ENCODE data around the gene CDK4.

The CDK4 gene

DNA sequence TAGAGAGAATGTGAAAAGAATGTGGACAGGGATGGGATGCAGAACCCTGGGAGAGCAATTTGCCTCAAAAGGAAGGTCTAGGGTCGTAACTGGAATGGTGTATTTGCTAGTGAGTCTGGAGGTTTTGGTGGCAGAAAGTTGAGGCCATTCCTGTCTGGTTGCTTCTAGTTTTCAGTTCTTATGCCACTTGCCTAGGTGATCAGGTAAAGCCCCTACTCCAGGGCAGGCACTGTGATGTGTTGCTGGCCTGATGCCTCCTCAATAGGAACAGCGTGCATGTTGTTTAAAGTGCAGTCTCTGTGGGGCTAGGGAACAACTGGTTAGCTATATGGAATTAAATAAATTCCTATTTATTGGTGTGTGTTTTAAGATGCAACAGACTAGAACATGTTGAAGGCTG lies 51.8 kb downstream of the CDK4 start:
- no peak for DNase-seq (ENCODE audit: low spot score)

DNA sequence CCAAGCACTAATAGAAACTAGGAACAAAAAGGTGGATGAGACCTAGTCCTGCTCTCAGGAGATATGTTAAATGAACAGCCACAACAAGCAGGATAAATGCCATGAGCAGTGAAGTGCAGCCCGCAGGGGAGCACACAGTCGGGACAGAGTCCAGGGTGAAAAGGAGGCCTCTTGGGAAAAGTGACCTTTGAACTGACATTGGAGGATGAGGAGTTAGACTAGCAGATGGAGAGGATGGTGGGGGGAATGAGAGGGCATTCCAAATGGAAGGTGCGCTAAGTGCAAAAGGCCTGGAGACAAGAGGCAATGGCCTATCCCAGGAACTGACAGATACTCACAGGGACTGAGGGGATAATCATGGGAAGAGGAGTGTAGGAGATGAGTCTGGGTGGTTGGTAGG lies 53.7 kb downstream of the CDK4 start:
- DNase-seq (ENCODE audit: low spot score), result no peak

All from globus pallidus (tissue), 1 donor.